Upper lobe of right lung (tissue), 1 donor: ENCODE results near the gene PALM. TPM values are rescaled to one million over a fixed set of nuclear protein-coding genes. Genes with fewer than 3 reads are reported as not detected.

ENCODE experiments used
- ATAC-seq: fragments of 200-7000 bp; cut with Tn5 transposase; one replicate; pipeline ENCODE4 v1.9.1; 2020; ENCODE audit warnings: mild to moderate bottlenecking, moderate library complexity
- DNase-seq: peaks from one replicate; pipeline ENCODE4 v3.0.0-alpha.2; 2020
- H3K27ac ChIP-seq: fragments of 200-600 bp; one replicate; pipeline ENCODE4 v1.8.0; 2022
- H3K27me3 ChIP-seq: fragments of 200-600 bp; one replicate; pipeline ENCODE4 v1.8.0; 2022; ENCODE audit warnings: mild to moderate bottlenecking
- H3K36me3 ChIP-seq: fragments of 200-600 bp; one replicate; pipeline ENCODE4 v1.8.0; 2022
- H3K4me1 ChIP-seq: fragments of 200-600 bp; one replicate; pipeline ENCODE4 v1.8.0; 2022
- H3K4me3 ChIP-seq: fragments of 200-600 bp; one replicate; pipeline ENCODE4 v1.8.0; 2022; ENCODE audit warnings: mild to moderate bottlenecking
- H3K9me3 ChIP-seq: fragments of 200-600 bp; one replicate; pipeline ENCODE4 v1.8.0; 2022
- intact Hi-C: fragments of 100-400 bp; cut with DNase I; formaldehyde crosslinking; loops from one replicate; pipeline ENCODE4 v1.11.0; 2022
- total RNA-seq: library from RNA; stranded (reverse); fragmentation: NEBNext Ultra II Directional; extraction: Animal tissue kit (Norgen Biotek cat#: 25700); gene quantifications from one replicate; pipeline ENCODE4 v1.2.1, GENCODE V29; 2021
- TF ChIP-seq, protein P1 (sequence below): fragments of 200-600 bp; IDR thresholded peaks from one replicate; pipeline ENCODE4 v1.8.0; 2022; ENCODE audit warnings: antibody characterized with exemption
- donor health status: DM: no; HTN: yes; CAD: no; lungs with severe emphysema.

Gene PALM
- total RNA-seq, 1 donor from 2014 or later, result 56.9 TPM

- H3K4me1 ChIP-seq, result peaks cover 22% of the 10 kb centered on the region
- no peak for DNase-seq
- peak overlapping the region; percentile 33 for H3K27ac ChIP-seq
- no peak overlapping the region for H3K4me3 ChIP-seq
- no peak for ATAC-seq
- no peaks in the 10 kb centered on the region for H3K27me3 ChIP-seq
- intact Hi-C loops, result no loop called here
- TF ChIP-seq, protein P1, sequence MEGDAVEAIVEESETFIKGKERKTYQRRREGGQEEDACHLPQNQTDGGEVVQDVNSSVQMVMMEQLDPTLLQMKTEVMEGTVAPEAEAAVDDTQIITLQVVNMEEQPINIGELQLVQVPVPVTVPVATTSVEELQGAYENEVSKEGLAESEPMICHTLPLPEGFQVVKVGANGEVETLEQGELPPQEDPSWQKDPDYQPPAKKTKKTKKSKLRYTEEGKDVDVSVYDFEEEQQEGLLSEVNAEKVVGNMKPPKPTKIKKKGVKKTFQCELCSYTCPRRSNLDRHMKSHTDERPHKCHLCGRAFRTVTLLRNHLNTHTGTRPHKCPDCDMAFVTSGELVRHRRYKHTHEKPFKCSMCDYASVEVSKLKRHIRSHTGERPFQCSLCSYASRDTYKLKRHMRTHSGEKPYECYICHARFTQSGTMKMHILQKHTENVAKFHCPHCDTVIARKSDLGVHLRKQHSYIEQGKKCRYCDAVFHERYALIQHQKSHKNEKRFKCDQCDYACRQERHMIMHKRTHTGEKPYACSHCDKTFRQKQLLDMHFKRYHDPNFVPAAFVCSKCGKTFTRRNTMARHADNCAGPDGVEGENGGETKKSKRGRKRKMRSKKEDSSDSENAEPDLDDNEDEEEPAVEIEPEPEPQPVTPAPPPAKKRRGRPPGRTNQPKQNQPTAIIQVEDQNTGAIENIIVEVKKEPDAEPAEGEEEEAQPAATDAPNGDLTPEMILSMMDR, result no peak
- no peaks in the 10 kb centered on the region for H3K36me3 ChIP-seq
- no peaks in the 10 kb centered on the region for H3K9me3 ChIP-seq
These were observed 78.8 kb downstream of the PALM start for GRCh38 chr19:787536-787935.

- H3K36me3 ChIP-seq, result no peaks in the 10 kb centered on the region
- peak overlapping the region; percentile 76 for H3K27ac ChIP-seq
- no peaks in the 10 kb centered on the region for H3K27me3 ChIP-seq
- H3K9me3 ChIP-seq, result no peaks in the 10 kb centered on the region
- intact Hi-C loops, result no loop called here
- no peak for DNase-seq
- no peak for ATAC-seq
- H3K4me1 ChIP-seq, result peaks cover 15% of the 10 kb centered on the region
- TF ChIP-seq, protein P1, result no peak
- H3K4me3 ChIP-seq, result no peak overlapping the region
These were observed 79.9 kb downstream of the PALM start for GRCh38 chr19:788686-788982.

DNA sequence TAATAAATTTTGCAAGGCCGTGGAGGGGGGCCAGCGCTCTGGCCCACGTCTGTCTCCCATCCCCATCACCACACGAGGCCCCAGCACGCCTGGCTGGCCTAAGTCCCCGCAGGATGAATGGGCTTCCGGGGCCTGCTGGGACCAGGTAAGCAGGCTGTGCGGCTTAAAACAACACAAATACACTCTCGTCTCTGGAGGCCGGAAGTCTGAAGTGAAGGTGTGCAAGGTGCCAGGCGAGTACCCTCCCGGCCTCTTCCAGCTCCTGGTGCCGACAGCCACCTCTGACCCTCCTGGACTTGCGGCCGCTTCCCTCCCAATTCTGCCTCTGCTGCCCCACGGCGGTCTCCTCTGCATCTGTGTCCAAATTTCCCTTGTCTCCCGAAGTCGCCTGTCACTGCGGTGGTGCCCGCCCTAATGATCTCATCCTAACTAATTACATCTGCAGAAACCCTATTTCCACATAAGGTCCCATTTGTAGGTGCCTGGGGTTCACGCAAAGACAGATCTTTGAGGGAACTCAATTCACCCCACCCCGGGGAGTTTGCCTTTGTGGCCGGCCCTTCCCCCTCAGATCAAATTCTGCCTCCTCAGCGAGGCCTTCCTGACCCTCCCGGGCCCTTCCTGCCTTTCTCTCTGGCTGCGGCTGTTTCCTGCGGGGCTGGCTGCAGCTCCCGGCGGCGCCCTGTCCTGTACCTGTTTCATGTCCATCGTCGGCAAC is 80.4 kb downstream of the PALM start:
- H3K36me3 ChIP-seq, result no peaks in the 10 kb centered on the region
- DNase-seq, result no peak
- TF ChIP-seq, protein P1, result no peak
- peak overlapping the region; percentile 76 for H3K27ac ChIP-seq
- intact Hi-C loops, result no loop called here
- ATAC-seq, result no peak
- H3K27me3 ChIP-seq, result no peaks in the 10 kb centered on the region
- no peak overlapping the region for H3K4me3 ChIP-seq
- H3K4me1 ChIP-seq, result peaks cover 15% of the 10 kb centered on the region
- no peaks in the 10 kb centered on the region for H3K9me3 ChIP-seq

DNA sequence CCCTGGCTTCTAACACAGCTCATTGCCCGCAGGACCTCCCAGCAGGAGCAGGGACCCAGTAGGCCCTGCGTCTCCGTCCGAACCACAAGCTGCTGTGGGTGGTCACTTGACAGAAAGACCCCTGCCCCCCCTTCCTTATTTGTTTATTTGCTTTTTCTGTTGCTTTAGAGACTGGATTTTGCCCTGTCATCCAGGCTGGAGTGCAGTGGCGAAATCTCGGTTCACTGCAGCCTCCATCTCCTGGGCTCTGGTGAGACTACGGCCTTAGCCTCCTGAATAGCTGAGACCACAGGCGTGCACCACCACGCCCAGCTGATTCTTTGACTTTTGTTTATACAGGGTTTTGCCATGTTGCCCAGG is 80.9 kb downstream of the PALM start:
- TF ChIP-seq, protein P1, result no peak
- DNase-seq, result no peak
- no peaks in the 10 kb centered on the region for H3K27me3 ChIP-seq
- intact Hi-C loops, result no loop called here
- no peak overlapping the region for H3K4me3 ChIP-seq
- peaks cover 15% of the 10 kb centered on the region for H3K4me1 ChIP-seq
- H3K9me3 ChIP-seq, result no peaks in the 10 kb centered on the region
- H3K36me3 ChIP-seq, result no peaks in the 10 kb centered on the region
- H3K27ac ChIP-seq, result peak overlapping the region; percentile 76
- no peak for ATAC-seq

DNA sequence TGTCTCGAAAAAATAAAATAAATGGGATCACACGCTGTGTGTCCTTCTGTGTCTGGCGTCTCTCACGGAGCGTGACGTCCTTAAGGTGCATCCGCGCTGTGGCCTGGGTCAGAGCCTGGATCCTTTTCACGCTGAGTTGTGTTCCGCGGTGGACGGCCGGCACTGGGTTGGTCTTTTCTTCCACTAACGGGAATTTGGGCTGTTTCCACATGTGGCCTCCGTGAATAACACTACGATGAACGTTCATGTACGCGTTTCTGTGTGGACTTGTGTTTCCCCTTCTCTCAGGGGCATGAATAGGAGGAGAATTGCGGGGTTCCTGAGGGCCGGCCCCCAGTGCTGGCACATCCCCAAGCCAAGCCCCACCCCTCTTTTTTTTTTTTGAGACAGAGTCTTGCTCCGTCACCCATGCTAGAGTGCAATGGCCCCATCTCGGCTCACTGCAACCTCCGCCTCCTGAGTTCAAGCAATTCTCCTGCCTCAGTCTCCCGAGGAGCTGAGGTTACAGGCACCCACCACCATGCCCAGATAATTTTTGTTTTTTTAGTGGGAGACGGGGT is 82.4 kb downstream of the PALM start:
- Histone ChIP-seq H3K36me3 (no peaks in the 10 kb centered on the region), H3K9me3 (no peaks in the 10 kb centered on the region), H3K4me1 (peaks cover 20% of the 10 kb centered on the region), H3K27ac (peak overlapping the region; percentile 24), H3K4me3 (no peak overlapping the region), H3K27me3 (no peaks in the 10 kb centered on the region)
- no peak for DNase-seq
- no peak for ATAC-seq
- intact Hi-C loops, result no loop called here
- TF ChIP-seq, protein P1, result no peak
